Activated B cell treated with CpG ODN at 0.5 μM for 24 hours (primary cell): Measurements from ENCODE around the gene RAB40B. TPM values are rescaled to one million over a fixed set of nuclear protein-coding genes. Genes with fewer than 3 reads are reported as not detected.

Source experiments
- ATAC-seq: fragments of 200-7000 bp; cut with Tn5 transposase; one replicate; pipeline ENCODE4 v1.10.0; 2021; ENCODE audit warnings: low read depth, mild to moderate bottlenecking, moderate library complexity
- CTCF ChIA-PET: fragments of 350-600 bp; sonication (Branson Sonifier 250); formaldehyde crosslinking; loops from one replicate; lab custom pipeline; 2021; ENCODE audit warnings: antibody characterized with exemption; lab: Charles Lee
- POLR2A ChIA-PET: fragments of 350-600 bp; sonication (Branson Sonifier 250); formaldehyde crosslinking; loops from one replicate; lab custom pipeline; 2021; ENCODE audit warnings: antibody characterized with exemption; lab: Charles Lee
- DNase-seq: peaks from one replicate; pipeline ENCODE4 v3.0.0; 2022
- H3K27ac Mint-ChIP-seq: one replicate; pipeline ENCODE4 v1.8.0; 2020; ENCODE audit warnings: mixed read lengths
- H3K27me3 Mint-ChIP-seq: one replicate; pipeline ENCODE4 v1.8.0; 2021; ENCODE audit warnings: mixed read lengths
- H3K36me3 Mint-ChIP-seq: one replicate; pipeline ENCODE4 v1.8.0; 2021; ENCODE audit warnings: low read depth, mixed read lengths
- H3K4me1 Mint-ChIP-seq: one replicate; pipeline ENCODE4 v1.8.0; 2021; ENCODE audit warnings: mixed read lengths
- H3K4me3 Mint-ChIP-seq: one replicate; pipeline ENCODE4 v1.8.0; 2020; ENCODE audit warnings: mild to moderate bottlenecking, mixed read lengths
- H3K9me3 Mint-ChIP-seq: one replicate; pipeline ENCODE4 v1.8.0; 2020; ENCODE audit warnings: mixed read lengths
- CTCF ChIP-seq: fragments of 200-600 bp; IDR thresholded peaks from one replicate; pipeline ENCODE4 v1.8.0; 2022; ENCODE audit warnings: antibody characterized with exemption, mild to moderate bottlenecking
- intact Hi-C: fragments of 100-400 bp; cut with micrococcal nuclease; formaldehyde crosslinking; loops from one replicate; pipeline ENCODE4 v1.15.1; 2024
- total RNA-seq: library from RNA; stranded (reverse); gene quantifications from 2 replicates; pipeline ENCODE4 v1.2.3, GENCODE V29; 2022

RAB40B gene
- total RNA-seq, 1 donor from 2014 or later: 2.6 TPM

- Mint-ChIP-seq H3K4me3 (no peak overlapping the region), H3K9me3 (no peaks in the 10 kb centered on the region), H3K36me3 (no peaks in the 10 kb centered on the region), H3K27ac (no peak overlapping the region), H3K27me3 (no peaks in the 10 kb centered on the region), H3K4me1 (no peaks in the 10 kb centered on the region)
- no peak for DNase-seq
- POLR2A ChIA-PET: no interaction called here
- ATAC-seq: no peak
- CTCF ChIA-PET: no interaction called here
- TF ChIP-seq CTCF: no peak
- intact Hi-C loops: no loop called here
These were observed 10.6 kb downstream of the RAB40B start for GRCh38 chr17:82687871-82688270.

GRCh38 chr17:82687375-82687861, 11.1 kb downstream of the RAB40B start:
- ChIA-PET CTCF (no interaction called here), POLR2A (interaction anchor here (0.7 kb wide), 1 partner anchor 314 kb away, joined by 3 read pairs; no protein-coding TSS in a partner anchor)
- no peaks in the 10 kb centered on the region for H3K4me1 Mint-ChIP-seq
- no peak for ATAC-seq
- no peak for TF ChIP-seq CTCF
- peaks cover under 1% of the 10 kb centered on the region for H3K9me3 Mint-ChIP-seq
- H3K4me3 Mint-ChIP-seq: no peak overlapping the region
- no peaks in the 10 kb centered on the region for H3K36me3 Mint-ChIP-seq
- intact Hi-C loops: no loop called here
- H3K27ac Mint-ChIP-seq: no peak overlapping the region
- DNase-seq: no peak
- no peaks in the 10 kb centered on the region for H3K27me3 Mint-ChIP-seq

- H3K4me1 Mint-ChIP-seq: no peaks in the 10 kb centered on the region
- DNase-seq: no peak
- POLR2A ChIA-PET: interaction anchor here (0.7 kb wide), 1 partner anchor 315 kb away, joined by 3 read pairs; no protein-coding TSS in a partner anchor
- H3K27me3 Mint-ChIP-seq: no peaks in the 10 kb centered on the region
- no peak for ATAC-seq
- no peak overlapping the region for H3K27ac Mint-ChIP-seq
- H3K9me3 Mint-ChIP-seq: peaks cover 8% of the 10 kb centered on the region
- TF ChIP-seq CTCF: no peak
- H3K4me3 Mint-ChIP-seq: no peak overlapping the region
- H3K36me3 Mint-ChIP-seq: peaks cover 3% of the 10 kb centered on the region
- intact Hi-C loops: no loop called here
- CTCF ChIA-PET: no interaction called here
These were observed 11.9 kb downstream of the RAB40B start for GRCh38 chr17:82686366-82687324.

- no peak for TF ChIP-seq CTCF
- ChIA-PET CTCF (no interaction called here), POLR2A (no interaction called here)
- no peak for DNase-seq
- H3K4me3 Mint-ChIP-seq: no peak overlapping the region
- H3K36me3 Mint-ChIP-seq: peaks cover 3% of the 10 kb centered on the region
- H3K9me3 Mint-ChIP-seq: peaks cover 9% of the 10 kb centered on the region
- no peaks in the 10 kb centered on the region for H3K27me3 Mint-ChIP-seq
- H3K4me1 Mint-ChIP-seq: no peaks in the 10 kb centered on the region
- no peak for ATAC-seq
- intact Hi-C loops: no loop called here
- H3K27ac Mint-ChIP-seq: no peak overlapping the region
These were observed 13.2 kb downstream of the RAB40B start for GRCh38 chr17:82685291-82685690.

- ATAC-seq: no peak
- POLR2A ChIA-PET: no interaction called here
- H3K4me1 Mint-ChIP-seq: no peaks in the 10 kb centered on the region
- H3K9me3 Mint-ChIP-seq: peaks cover 9% of the 10 kb centered on the region
- CTCF ChIA-PET: no interaction called here
- no peak overlapping the region for H3K27ac Mint-ChIP-seq
- no peaks in the 10 kb centered on the region for H3K27me3 Mint-ChIP-seq
- no peak for DNase-seq
- intact Hi-C loops: no loop called here
- TF ChIP-seq CTCF: no peak
- peaks cover 3% of the 10 kb centered on the region for H3K36me3 Mint-ChIP-seq
- H3K4me3 Mint-ChIP-seq: no peak overlapping the region
These were observed 14.2 kb downstream of the RAB40B start for GRCh38 chr17:82684228-82684841.
